Forelimb muscle (tissue), 1 donor: ENCODE data around the gene CDH6. TPM values are rescaled to one million over a fixed set of nuclear protein-coding genes. Genes with fewer than 3 reads are reported as not detected.
A peak's percentile ranks its signal among the peaks of the same experiment; 100 is the strongest.

Experiments
- DNase-seq: peaks from one replicate; pipeline ENCODE4 v3.0.0-alpha.2; 2013; ENCODE audit warnings: low read depth
- polyA plus RNA-seq: library from polyadenylated mRNA; unstranded; fragments of 120-200 nt; gene quantifications from one replicate; pipeline ENCODE4 v1.2.1, GENCODE V29; 2013; ENCODE audit not compliant: insufficient read length

The CDH6 gene
- polyA plus RNA-seq, 1 donor, result 3.0 TPM

GRCh38 chr5:31250201-31250600, 56.7 kb downstream of the CDH6 start:
- DNase-seq, result no peak

- no peak for DNase-seq
Observed at GRCh38 chr5:31251032-31251431, 57.5 kb downstream of the CDH6 start.

GRCh38 chr5:31255041-31255440, 61.6 kb downstream of the CDH6 start:
- DNase-seq, result no peak

- DNase-seq, result no peak
Observed at GRCh38 chr5:31268256-31268655, 74.8 kb downstream of the CDH6 start.

- no peak for DNase-seq
Observed at GRCh38 chr5:31268686-31269085, 75.2 kb downstream of the CDH6 start.

GRCh38 chr5:31269259-31269658, 75.8 kb downstream of the CDH6 start:
- no peak for DNase-seq

- no peak for DNase-seq
Observed at GRCh38 chr5:31270396-31270795, 76.9 kb downstream of the CDH6 start.

GRCh38 chr5:31271567-31271966, 78.1 kb downstream of the CDH6 start:
- DNase-seq, result no peak

GRCh38 chr5:31273161-31273560, 79.7 kb downstream of the CDH6 start:
- DNase-seq, result no peak

GRCh38 chr5:31273631-31274378, 80.3 kb downstream of the CDH6 start:
- peak; percentile 11 for DNase-seq

GRCh38 chr5:31280210-31280609, 86.7 kb downstream of the CDH6 start:
- DNase-seq, result no peak

- no peak for DNase-seq
Observed at GRCh38 chr5:31283326-31283725, 89.8 kb downstream of the CDH6 start.

- no peak for DNase-seq
Observed at GRCh38 chr5:31285025-31285424, 91.5 kb downstream of the CDH6 start.

- no peak for DNase-seq
Observed at GRCh38 chr5:31287985-31288384, 94.5 kb downstream of the CDH6 start.

GRCh38 chr5:31289429-31289828, 95.9 kb downstream of the CDH6 start:
- DNase-seq, result no peak

GRCh38 chr5:31291323-31291854, 97.9 kb downstream of the CDH6 start:
- no peak for DNase-seq

- DNase-seq, result no peak
Observed at GRCh38 chr5:31300501-31300900, 107.0 kb downstream of the CDH6 start.

- DNase-seq, result no peak
Observed at GRCh38 chr5:31301833-31302232, 108.3 kb downstream of the CDH6 start.

GRCh38 chr5:31303688-31304087, 110.2 kb downstream of the CDH6 start:
- no peak for DNase-seq

GRCh38 chr5:31317665-31318064, 124.2 kb downstream of the CDH6 start:
- no peak for DNase-seq

- DNase-seq, result no peak
Observed at GRCh38 chr5:31319335-31319734, 125.8 kb downstream of the CDH6 start.

- DNase-seq, result no peak
Observed at GRCh38 chr5:31322946-31323345, 129.5 kb downstream of the CDH6 start.

- no peak for DNase-seq
Observed at GRCh38 chr5:31324842-31325241, 131.4 kb downstream of the CDH6 start.
